Activated naive CD4-positive, alpha-beta T cell (primary cell): ENCODE results near the gene OR1J1.

Experiments used
- DNase-seq, 4 experiments: peaks; one replicate each; lab custom pipeline; 2025; lab: John Stamatoyannopoulos, UW

OR1J1 gene

DNA sequence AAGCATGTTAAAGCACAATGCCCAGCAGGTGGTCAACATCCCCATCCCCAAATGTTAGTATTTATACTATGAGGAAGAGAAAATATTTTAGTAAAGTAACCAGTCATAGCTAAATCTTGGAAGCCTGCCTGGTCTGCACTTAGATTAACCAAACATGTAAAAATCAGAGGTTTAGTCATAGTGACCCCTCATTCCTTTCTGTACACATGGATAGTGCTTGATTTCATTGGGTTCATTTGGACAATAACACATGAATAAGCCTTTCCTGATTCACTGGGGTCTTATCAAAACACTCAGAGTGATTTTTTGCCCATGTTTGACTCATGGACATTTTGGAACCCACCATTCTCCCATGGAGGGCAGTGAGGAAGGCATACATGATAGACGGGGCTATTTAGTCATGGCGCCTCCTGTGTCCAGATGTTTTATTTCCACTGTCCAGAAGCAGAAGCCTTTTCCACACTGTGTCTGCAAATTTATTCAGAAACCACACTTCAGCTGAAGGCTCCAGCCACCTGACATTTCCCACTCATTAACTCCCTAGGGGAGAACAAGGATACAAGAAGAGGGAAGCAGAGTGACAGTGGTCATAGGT is 32.5 kb downstream of the OR1J1 start:
- DNase-seq = no peak

DNA sequence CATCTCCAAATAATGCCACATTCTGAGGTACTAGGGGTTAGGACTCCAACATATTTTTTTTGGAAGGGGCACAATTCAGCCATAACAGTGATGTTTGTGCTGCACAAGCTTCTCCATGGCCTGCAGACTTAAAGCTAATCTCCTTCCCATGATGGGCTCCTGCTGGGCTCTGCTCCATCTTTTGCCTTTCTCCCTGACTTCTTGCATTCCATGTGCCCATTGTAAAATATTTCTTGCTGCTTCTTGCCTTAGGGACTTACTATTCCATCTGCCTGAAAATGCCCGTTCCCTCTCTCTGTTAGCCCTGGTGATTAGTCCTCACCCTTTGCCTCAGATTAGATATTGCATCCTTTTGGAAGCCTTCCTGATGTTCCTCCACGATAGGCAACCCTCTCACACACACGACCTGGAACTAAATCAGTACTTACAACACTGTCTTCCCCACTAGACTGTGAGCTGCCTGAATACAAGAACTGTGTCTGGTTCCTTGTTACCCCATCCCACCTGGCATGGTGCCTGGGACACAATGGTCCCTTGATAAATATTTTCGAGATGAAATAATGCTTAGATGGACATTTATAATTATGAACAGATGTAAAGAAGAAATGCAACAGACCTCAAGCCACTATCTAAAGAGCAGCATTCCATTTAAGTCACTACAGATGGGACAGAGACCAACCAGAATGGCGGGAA is 33.5 kb downstream of the OR1J1 start:
- DNase-seq = no peak

DNA sequence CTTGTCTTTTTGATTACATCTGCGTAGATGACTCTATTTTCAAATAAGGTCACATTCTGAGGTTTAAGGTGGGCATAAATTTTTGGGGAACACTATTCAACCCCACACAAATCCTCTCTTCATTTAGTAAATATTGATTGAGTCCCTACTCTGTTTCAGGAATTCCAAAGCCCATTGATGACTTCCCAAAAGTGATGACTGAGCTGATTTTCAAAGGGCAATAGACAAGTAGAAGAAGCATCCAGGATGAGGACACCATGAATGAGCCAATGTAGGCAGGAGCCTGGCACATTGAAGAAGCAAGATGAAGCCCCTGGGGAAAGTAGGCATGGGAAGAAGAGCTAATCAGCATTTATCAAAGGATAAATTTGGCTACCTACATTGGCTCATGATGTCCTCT is 35.2 kb downstream of the OR1J1 start:
- DNase-seq = no peak
